ENCODE measurements around the gene RPP40.
"Not testable (repeated sequence)": the region's sequence is repeated elsewhere in the genome, so short reads cannot be mapped to it uniquely, and the experiment has no call there.

RPP40 gene

DNA sequence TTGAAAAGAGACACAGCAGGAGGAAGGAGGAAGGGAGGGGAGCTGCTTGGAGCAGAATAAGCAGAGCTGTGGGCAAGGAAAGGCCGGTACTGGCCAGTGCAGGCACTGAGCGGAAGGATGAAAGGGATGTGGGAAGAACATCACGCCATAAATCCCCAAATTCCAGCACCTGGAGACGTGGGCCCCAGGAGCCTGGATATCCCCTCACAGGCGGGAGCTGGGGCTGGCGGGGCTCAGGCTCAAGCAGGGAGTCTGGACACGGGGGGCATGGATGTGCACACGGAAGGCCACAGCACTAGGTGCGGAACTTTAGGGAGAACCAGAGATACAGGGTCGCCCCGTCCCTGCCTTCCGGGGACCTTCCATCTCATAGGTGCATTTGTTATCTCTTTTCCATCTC, 7.5 kb upstream of the RPP40 start:
- H3K9me3 ChIP-seq (ENCODE audit: control insufficient read depth, low read length): no peaks in the 10 kb centered on the region
- H3K4me1 ChIP-seq (ENCODE audit: control insufficient read depth, insufficient read depth, low read length): no peaks in the 10 kb centered on the region
- no peak overlapping the region for H3K9ac ChIP-seq (ENCODE audit: low read length)
- no peak overlapping the region for H3K4me3 ChIP-seq (ENCODE audit: low read length)
- H3K36me3 ChIP-seq (ENCODE audit: control insufficient read depth, insufficient read depth, low read length): no peaks in the 10 kb centered on the region
- no peaks in the 10 kb centered on the region for H3K27me3 ChIP-seq (ENCODE audit: control insufficient read depth, insufficient read depth, low read length)

DNA sequence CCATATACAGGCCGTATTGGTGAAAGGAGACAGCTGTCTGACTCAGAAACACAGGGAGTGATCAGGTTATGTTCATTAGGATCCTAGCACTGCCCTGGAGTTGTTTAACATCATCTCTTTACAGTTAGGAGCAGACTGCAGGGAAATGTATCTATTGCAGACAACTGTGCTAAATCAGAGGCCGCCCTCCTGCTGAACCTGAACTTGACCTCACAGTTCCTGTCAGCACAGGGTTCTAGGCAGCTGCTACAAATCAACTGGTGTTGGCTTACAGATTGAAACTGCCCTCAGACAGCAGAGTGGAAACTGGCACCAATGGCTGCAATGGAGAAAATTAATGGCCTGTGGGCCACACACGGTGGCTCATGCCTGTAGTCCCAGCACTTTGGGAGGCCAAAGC, 3.7 kb upstream of the RPP40 start:
- H3K4me3 ChIP-seq (ENCODE audit: low read length): no peak overlapping the region
- peaks cover 5% of the 10 kb centered on the region for H3K4me1 ChIP-seq (ENCODE audit: control insufficient read depth, insufficient read depth, low read length)
- H3K36me3 ChIP-seq (ENCODE audit: control insufficient read depth, insufficient read depth, low read length): no peaks in the 10 kb centered on the region
- no peak overlapping the region for H3K9ac ChIP-seq (ENCODE audit: low read length)
- H3K9me3 ChIP-seq (ENCODE audit: control insufficient read depth, low read length): no peaks in the 10 kb centered on the region
- H3K27me3 ChIP-seq (ENCODE audit: control insufficient read depth, insufficient read depth, low read length): no peaks in the 10 kb centered on the region

DNA sequence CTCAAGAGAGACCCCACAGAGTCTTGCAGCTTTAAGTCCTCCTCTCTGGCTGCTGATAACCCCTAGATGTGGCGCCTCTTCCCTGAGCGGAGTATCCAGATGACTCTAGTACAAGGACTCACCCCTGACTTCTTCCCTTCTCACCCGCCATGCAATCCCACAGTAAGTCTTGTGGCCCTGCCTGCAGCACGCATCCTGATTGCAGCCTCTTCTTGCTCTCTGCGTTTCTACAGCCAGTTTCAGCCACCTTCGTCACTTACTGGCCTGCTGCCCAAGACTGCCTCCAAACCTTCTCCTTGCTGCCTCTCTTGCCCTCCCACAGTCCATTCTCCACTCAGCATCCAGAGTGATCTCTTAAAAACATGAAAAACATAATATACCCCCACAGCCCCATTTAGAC, 2.4 kb upstream of the RPP40 start:
- Histone ChIP-seq H3K4me3 (ENCODE audit: low read length) (no peak overlapping the region), H3K9me3 (ENCODE audit: control insufficient read depth, low read length) (no peaks in the 10 kb centered on the region), H3K27me3 (ENCODE audit: control insufficient read depth, insufficient read depth, low read length) (no peaks in the 10 kb centered on the region), H3K36me3 (ENCODE audit: control insufficient read depth, insufficient read depth, low read length) (no peaks in the 10 kb centered on the region), H3K4me1 (ENCODE audit: control insufficient read depth, insufficient read depth, low read length) (peaks cover 5% of the 10 kb centered on the region), H3K9ac (ENCODE audit: low read length) (no peak overlapping the region)

- not testable (repeated sequence) for H3K4me3 ChIP-seq (ENCODE audit: low read length); H3K36me3 ChIP-seq (ENCODE audit: control insufficient read depth, insufficient read depth, low read length); H3K27me3 ChIP-seq (ENCODE audit: control insufficient read depth, insufficient read depth, low read length)
These were observed 1.2 kb upstream of the RPP40 start for GRCh38 chr6:5005038-5005433.

GRCh38 chr6:5004373-5005037, 668 bp upstream of the RPP40 start:
- Histone ChIP-seq H3K9ac (ENCODE audit: low read length) (peak overlapping the region; percentile 86), H3K4me3 (ENCODE audit: low read length) (peak overlapping the region; percentile 84), H3K4me1 (ENCODE audit: control insufficient read depth, insufficient read depth, low read length) (peaks cover 5% of the 10 kb centered on the region), H3K36me3 (ENCODE audit: control insufficient read depth, insufficient read depth, low read length) (no peaks in the 10 kb centered on the region), H3K27me3 (ENCODE audit: control insufficient read depth, insufficient read depth, low read length) (no peaks in the 10 kb centered on the region), H3K9me3 (ENCODE audit: control insufficient read depth, low read length) (no peaks in the 10 kb centered on the region)

More at GRCh38 chr6:5005038-5005433, 1.2 kb upstream of the RPP40 start:
- not testable (repeated sequence) for H3K9ac ChIP-seq (ENCODE audit: low read length); H3K9me3 ChIP-seq (ENCODE audit: control insufficient read depth, low read length); H3K4me1 ChIP-seq (ENCODE audit: control insufficient read depth, insufficient read depth, low read length)

- H3K4me1 ChIP-seq (ENCODE audit: control insufficient read depth, insufficient read depth, low read length): peaks cover 5% of the 10 kb centered on the region
- no peak overlapping the region for H3K4me3 ChIP-seq (ENCODE audit: low read length)
- no peaks in the 10 kb centered on the region for H3K36me3 ChIP-seq (ENCODE audit: control insufficient read depth, insufficient read depth, low read length)
- no peak overlapping the region for H3K9ac ChIP-seq (ENCODE audit: low read length)
- H3K9me3 ChIP-seq (ENCODE audit: control insufficient read depth, low read length): no peaks in the 10 kb centered on the region
- no peaks in the 10 kb centered on the region for H3K27me3 ChIP-seq (ENCODE audit: control insufficient read depth, insufficient read depth, low read length)
These were observed 4.3 kb downstream of the RPP40 start for GRCh38 chr6:4999586-4999985.

GRCh38 chr6:4997862-4998261, 6.0 kb downstream of the RPP40 start:
- Histone ChIP-seq H3K9ac (ENCODE audit: low read length) (no peak overlapping the region), H3K9me3 (ENCODE audit: control insufficient read depth, low read length) (no peaks in the 10 kb centered on the region), H3K4me3 (ENCODE audit: low read length) (no peak overlapping the region), H3K27me3 (ENCODE audit: control insufficient read depth, insufficient read depth, low read length) (no peaks in the 10 kb centered on the region), H3K36me3 (ENCODE audit: control insufficient read depth, insufficient read depth, low read length) (no peaks in the 10 kb centered on the region), H3K4me1 (ENCODE audit: control insufficient read depth, insufficient read depth, low read length) (no peaks in the 10 kb centered on the region)

- Histone ChIP-seq H3K27me3 (ENCODE audit: control insufficient read depth, insufficient read depth, low read length) (no peaks in the 10 kb centered on the region), H3K9me3 (ENCODE audit: control insufficient read depth, low read length) (no peaks in the 10 kb centered on the region), H3K36me3 (ENCODE audit: control insufficient read depth, insufficient read depth, low read length) (no peaks in the 10 kb centered on the region), H3K9ac (ENCODE audit: low read length) (no peak overlapping the region), H3K4me1 (ENCODE audit: control insufficient read depth, insufficient read depth, low read length) (no peaks in the 10 kb centered on the region), H3K4me3 (ENCODE audit: low read length) (no peak overlapping the region)
These were observed 9.1 kb downstream of the RPP40 start for GRCh38 chr6:4994741-4995140.

DNA sequence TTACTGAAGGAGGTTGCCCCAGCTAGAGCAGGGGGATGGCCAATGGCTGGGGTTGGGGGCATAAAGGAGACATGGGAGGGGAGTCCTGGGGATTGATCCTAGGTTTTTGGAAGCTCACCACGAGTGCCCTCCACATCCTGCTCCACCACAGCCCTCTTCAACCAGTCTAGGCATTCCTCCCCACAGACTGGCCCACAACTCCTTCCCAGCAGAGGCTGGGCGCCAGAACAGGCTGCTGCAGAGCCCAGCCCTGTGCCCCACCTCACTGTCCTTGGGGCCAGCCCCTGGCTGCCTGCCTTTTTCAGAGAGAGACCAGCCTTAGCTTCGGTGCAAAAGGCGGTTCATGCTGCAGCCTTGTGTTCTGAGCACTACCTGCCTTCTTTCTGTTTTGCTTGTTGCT, 16.4 kb downstream of the RPP40 start:
- H3K4me1 ChIP-seq (ENCODE audit: control insufficient read depth, insufficient read depth, low read length): no peaks in the 10 kb centered on the region
- no peaks in the 10 kb centered on the region for H3K36me3 ChIP-seq (ENCODE audit: control insufficient read depth, insufficient read depth, low read length)
- no peak overlapping the region for H3K4me3 ChIP-seq (ENCODE audit: low read length)
- H3K9ac ChIP-seq (ENCODE audit: low read length): no peak overlapping the region
- H3K9me3 ChIP-seq (ENCODE audit: control insufficient read depth, low read length): no peaks in the 10 kb centered on the region
- H3K27me3 ChIP-seq (ENCODE audit: control insufficient read depth, insufficient read depth, low read length): no peaks in the 10 kb centered on the region

- no peak overlapping the region for H3K9ac ChIP-seq (ENCODE audit: low read length)
- H3K4me1 ChIP-seq (ENCODE audit: control insufficient read depth, insufficient read depth, low read length): no peaks in the 10 kb centered on the region
- H3K4me3 ChIP-seq (ENCODE audit: low read length): no peak overlapping the region
- no peaks in the 10 kb centered on the region for H3K36me3 ChIP-seq (ENCODE audit: control insufficient read depth, insufficient read depth, low read length)
- no peaks in the 10 kb centered on the region for H3K27me3 ChIP-seq (ENCODE audit: control insufficient read depth, insufficient read depth, low read length)
- H3K9me3 ChIP-seq (ENCODE audit: control insufficient read depth, low read length): no peaks in the 10 kb centered on the region
These were observed 16.8 kb downstream of the RPP40 start for GRCh38 chr6:4986999-4987398.

DNA sequence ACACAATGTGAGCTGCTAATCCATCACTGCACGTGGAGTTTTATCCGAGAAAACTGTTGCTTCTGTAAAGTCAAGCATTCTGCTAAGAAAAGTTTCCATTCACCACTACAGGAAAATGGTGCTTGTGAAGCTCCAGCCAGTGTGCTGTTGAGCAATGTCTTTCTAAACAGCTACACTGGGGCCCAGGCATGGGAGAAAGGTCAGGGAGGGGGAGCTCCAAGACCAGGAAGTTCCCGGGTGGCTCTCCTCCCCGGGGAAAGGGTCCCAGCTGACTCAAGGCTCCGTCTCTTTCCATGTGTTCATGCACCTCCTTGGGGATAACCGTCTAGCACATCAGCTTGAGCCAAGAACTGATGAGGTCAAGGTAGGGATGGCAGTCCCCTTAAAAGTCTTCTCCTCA, 20.5 kb downstream of the RPP40 start:
- Histone ChIP-seq H3K9me3 (ENCODE audit: control insufficient read depth, low read length) (no peaks in the 10 kb centered on the region), H3K4me3 (ENCODE audit: low read length) (no peak overlapping the region), H3K27me3 (ENCODE audit: control insufficient read depth, insufficient read depth, low read length) (no peaks in the 10 kb centered on the region), H3K9ac (ENCODE audit: low read length) (no peak overlapping the region), H3K4me1 (ENCODE audit: control insufficient read depth, insufficient read depth, low read length) (no peaks in the 10 kb centered on the region), H3K36me3 (ENCODE audit: control insufficient read depth, insufficient read depth, low read length) (no peaks in the 10 kb centered on the region)

- Histone ChIP-seq H3K4me3 (ENCODE audit: low read length) (no peak overlapping the region), H3K9ac (ENCODE audit: low read length) (no peak overlapping the region), H3K4me1 (ENCODE audit: control insufficient read depth, insufficient read depth, low read length) (no peaks in the 10 kb centered on the region), H3K36me3 (ENCODE audit: control insufficient read depth, insufficient read depth, low read length) (no peaks in the 10 kb centered on the region), H3K9me3 (ENCODE audit: control insufficient read depth, low read length) (no peaks in the 10 kb centered on the region), H3K27me3 (ENCODE audit: control insufficient read depth, insufficient read depth, low read length) (no peaks in the 10 kb centered on the region)
These were observed 22.1 kb downstream of the RPP40 start for GRCh38 chr6:4981761-4982160.

DNA sequence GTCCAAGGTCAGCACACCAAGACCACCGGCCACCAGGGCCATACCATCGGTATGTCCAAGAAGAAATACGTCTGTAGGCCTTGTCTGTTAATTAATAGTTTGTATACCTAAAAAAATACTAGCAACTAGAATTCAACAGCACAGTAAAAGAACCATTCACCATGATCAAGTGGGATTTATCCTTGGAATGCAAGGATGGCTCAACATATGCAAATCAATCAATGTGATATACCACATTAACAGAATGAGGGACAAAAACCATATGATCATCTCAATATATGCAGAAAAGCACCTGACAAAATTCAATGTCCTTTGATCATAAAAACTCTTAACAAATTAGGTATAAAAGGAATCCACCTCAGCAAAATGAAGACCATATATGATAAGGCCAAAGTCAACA, 24.4 kb downstream of the RPP40 start:
- Histone ChIP-seq H3K36me3 (ENCODE audit: control insufficient read depth, insufficient read depth, low read length) (no peaks in the 10 kb centered on the region), H3K9me3 (ENCODE audit: control insufficient read depth, low read length) (no peaks in the 10 kb centered on the region), H3K4me3 (ENCODE audit: low read length) (no peak overlapping the region), H3K9ac (ENCODE audit: low read length) (no peak overlapping the region), H3K27me3 (ENCODE audit: control insufficient read depth, insufficient read depth, low read length) (no peaks in the 10 kb centered on the region), H3K4me1 (ENCODE audit: control insufficient read depth, insufficient read depth, low read length) (no peaks in the 10 kb centered on the region)
